ENCODE results near the gene BRD9.

The BRD9 gene

DNA sequence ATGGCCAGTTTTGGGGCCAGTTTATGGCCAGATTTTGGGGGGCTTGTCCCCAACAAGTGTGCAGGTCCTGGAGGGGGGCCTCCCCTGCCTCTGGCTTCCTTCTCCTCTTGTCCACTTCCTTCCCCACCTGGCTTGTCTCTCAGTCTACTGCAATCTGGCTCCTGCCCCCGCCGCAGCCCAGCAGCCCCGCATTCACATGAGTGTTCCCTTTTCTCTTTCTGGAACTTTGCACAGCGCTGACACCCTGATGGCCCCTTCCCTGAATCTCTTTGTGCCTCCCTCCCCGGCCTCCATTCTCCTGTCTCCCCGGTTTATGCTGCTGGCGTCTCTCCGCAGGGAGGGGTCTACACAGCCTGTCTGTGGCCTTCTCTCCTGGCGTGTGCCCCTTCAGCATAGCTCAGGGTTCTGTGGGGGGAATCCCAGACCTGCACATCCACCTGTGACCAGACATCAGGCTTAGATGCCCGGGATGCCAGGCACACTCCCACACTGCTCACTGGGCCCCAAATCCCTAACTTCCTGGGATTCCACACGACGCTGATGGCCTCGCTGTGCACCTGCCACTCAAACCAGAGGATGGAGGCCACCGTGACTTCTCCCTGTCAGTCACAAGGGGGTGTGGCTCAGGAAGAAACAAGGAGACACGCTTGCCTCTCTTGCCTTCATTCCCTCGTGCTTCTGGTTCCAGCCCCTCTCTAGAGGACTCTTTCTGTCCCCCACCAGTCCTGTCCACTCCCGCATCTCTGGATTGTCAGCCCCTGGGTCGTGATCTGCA is 17.6 kb upstream of the BRD9 start:
- H3K4me3 ChIP-seq (ENCODE audit: low read depth, low read length), result no peak overlapping the region
- no peak for DNase-seq (ENCODE audit: low read depth)
- TF ChIP-seq MYC (IDR thresholded peaks at IDR 0.05; ENCODE audit: low read depth, low read length) (no peak), POLR2A (IDR thresholded peaks at IDR 0.05; ENCODE audit: extremely low read depth, insufficient read length) (no peak)
- TF ChIP-seq, protein P1, sequence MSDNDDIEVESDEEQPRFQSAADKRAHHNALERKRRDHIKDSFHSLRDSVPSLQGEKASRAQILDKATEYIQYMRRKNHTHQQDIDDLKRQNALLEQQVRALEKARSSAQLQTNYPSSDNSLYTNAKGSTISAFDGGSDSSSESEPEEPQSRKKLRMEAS (IDR thresholded peaks at IDR 0.05; ENCODE audit: low read depth, low read length), result no peak

DNA sequence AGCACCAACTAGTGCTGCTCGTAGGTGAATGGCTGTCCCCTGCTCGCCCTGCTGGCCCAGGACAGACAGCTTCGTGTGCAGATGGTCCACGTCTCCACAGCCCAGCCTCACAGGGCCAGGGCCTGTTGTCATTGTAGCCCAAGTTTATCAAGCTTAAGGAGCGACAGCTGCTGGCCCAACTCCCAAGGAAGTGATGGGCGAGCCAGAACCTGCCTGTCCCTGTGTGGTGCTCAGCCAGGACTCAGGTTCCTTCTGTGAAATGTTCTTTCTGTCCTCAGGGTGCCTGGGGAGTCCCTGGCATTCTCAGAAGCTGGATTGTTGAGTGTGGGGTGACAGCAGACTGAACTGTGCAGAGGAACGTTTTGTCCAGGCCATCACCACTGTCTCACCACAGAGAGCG is 16.5 kb upstream of the BRD9 start:
- DNase-seq (ENCODE audit: low read depth), result no peak
- H3K4me3 ChIP-seq (ENCODE audit: low read depth, low read length), result no peak overlapping the region
- TF ChIP-seq MYC (IDR thresholded peaks at IDR 0.05; ENCODE audit: low read depth, low read length) (no peak), POLR2A (IDR thresholded peaks at IDR 0.05; ENCODE audit: extremely low read depth, insufficient read length) (no peak)
- TF ChIP-seq, protein P1 (IDR thresholded peaks at IDR 0.05; ENCODE audit: low read depth, low read length), result no peak
- TF ChIP-seq, protein P2, sequence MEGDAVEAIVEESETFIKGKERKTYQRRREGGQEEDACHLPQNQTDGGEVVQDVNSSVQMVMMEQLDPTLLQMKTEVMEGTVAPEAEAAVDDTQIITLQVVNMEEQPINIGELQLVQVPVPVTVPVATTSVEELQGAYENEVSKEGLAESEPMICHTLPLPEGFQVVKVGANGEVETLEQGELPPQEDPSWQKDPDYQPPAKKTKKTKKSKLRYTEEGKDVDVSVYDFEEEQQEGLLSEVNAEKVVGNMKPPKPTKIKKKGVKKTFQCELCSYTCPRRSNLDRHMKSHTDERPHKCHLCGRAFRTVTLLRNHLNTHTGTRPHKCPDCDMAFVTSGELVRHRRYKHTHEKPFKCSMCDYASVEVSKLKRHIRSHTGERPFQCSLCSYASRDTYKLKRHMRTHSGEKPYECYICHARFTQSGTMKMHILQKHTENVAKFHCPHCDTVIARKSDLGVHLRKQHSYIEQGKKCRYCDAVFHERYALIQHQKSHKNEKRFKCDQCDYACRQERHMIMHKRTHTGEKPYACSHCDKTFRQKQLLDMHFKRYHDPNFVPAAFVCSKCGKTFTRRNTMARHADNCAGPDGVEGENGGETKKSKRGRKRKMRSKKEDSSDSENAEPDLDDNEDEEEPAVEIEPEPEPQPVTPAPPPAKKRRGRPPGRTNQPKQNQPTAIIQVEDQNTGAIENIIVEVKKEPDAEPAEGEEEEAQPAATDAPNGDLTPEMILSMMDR (IDR thresholded peaks at IDR 0.05; ENCODE audit: low read depth, low read length), result no peak

DNA sequence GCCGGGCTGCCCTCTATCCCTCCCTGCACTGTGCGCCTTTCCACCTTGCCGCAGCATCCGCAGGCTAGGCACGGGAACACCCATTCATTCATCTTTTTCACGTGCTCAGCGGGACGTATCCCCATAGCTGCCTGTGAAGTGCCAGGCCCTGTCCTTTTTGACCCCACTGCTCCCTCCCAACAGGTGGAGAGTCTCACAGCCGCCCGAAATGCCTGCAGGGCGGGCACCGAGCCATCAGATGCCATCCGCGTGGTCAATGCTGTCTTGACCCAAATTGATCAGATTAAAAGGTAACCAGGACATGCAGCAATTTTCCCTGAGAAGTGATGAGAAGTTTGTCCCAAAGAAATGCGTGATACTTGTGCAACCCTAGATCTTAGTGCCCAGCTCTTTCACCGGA is 15.6 kb upstream of the BRD9 start:
- DNase-seq (ENCODE audit: low read depth), result no peak
- no peak for TF ChIP-seq MYC (IDR thresholded peaks at IDR 0.05; ENCODE audit: low read depth, low read length)
- H3K4me3 ChIP-seq (ENCODE audit: low read depth, low read length), result no peak overlapping the region

DNA sequence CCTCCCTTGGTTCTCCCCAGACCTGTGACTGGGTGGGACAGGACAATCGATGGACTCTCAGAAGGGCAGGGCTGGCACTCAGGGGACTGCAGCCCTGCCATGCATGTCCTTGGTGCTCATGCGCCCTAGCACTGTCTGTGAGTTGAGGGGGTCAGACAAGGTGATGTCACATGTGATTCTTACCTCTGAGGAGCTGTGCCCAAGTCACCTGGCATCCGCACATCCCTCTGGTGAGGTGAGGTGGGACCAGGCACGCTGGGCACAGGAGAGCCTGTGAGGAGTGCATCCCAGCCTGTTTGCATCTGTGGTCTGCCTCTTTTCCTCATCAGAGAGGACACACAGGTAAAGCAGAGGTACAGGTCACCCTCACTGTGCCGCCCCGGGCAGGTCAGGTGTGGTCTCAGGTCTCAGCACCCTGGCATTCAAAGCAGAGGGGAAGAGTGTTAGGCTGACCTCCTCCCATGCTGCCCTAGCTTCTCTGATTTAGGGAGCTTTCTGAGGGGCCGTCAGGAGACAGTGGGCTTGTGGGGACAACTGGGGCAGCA is 14.8 kb upstream of the BRD9 start:
- H3K4me3 ChIP-seq (ENCODE audit: low read depth, low read length), result no peak overlapping the region
- DNase-seq (ENCODE audit: low read depth), result no peak
- TF ChIP-seq, protein P2 (IDR thresholded peaks at IDR 0.05; ENCODE audit: low read depth, low read length), result no peak
- TF ChIP-seq MYC (IDR thresholded peaks at IDR 0.05; ENCODE audit: low read depth, low read length) (no peak), POLR2A (IDR thresholded peaks at IDR 0.05; ENCODE audit: extremely low read depth, insufficient read length) (no peak)
- TF ChIP-seq, protein P1 (IDR thresholded peaks at IDR 0.05; ENCODE audit: low read depth, low read length), result no peak

DNA sequence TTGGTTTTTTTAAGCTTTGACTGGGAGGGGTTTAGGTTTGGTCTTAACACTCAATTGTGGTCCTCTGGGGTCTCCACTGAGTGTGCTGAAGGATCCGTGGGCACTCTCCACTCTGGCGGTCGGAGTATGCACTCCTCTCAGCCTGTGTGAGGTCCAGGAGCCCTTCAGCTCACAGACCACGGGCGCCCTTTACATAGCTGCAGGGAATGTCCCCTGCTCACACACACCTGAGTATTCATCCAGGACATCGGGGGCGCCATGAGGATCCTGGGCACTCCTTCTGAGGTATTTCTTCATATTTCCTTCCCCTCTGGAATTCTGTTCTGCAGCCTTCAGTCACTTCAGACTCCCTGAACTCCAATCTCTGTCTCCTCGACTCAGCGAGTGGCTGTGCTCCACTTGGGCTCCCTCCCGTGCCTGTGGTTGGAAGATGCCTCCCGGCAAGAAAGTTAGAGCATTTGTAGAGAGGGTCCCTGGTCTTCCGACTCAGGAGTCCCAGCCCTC is 12.6 kb upstream of the BRD9 start:
- H3K4me3 ChIP-seq (ENCODE audit: low read depth, low read length), result no peak overlapping the region
- DNase-seq (ENCODE audit: low read depth), result no peak
- TF ChIP-seq POLR2A (IDR thresholded peaks at IDR 0.05; ENCODE audit: extremely low read depth, insufficient read length), result no peak
- TF ChIP-seq, protein P1 (IDR thresholded peaks at IDR 0.05; ENCODE audit: low read depth, low read length), result no peak
- TF ChIP-seq MYC (IDR thresholded peaks at IDR 0.05; ENCODE audit: low read depth, low read length), result no peak
- TF ChIP-seq, protein P2 (IDR thresholded peaks at IDR 0.05; ENCODE audit: low read depth, low read length), result no peak

DNA sequence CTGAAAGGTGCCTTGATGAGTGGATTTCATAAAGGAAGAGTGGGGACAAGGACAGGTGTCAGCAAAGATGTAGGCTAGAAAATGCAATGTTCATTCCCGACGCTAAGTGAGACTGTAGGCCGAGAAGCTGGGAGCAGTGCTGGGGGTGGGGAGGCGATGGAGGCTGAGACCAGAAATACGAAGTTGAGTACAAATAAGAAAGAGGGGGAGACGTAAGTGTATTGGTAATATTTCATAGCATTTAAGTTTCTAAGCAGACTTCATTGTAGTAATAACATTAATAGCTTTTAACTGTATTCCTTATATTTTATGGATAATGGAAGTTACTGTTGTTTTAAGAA is 11.1 kb upstream of the BRD9 start:
- no peak overlapping the region for H3K4me3 ChIP-seq (ENCODE audit: low read depth, low read length)
- TF ChIP-seq MYC (IDR thresholded peaks at IDR 0.05; ENCODE audit: low read depth, low read length) (no peak), POLR2A (IDR thresholded peaks at IDR 0.05; ENCODE audit: extremely low read depth, insufficient read length) (no peak)
- TF ChIP-seq, protein P1 (IDR thresholded peaks at IDR 0.05; ENCODE audit: low read depth, low read length), result no peak
- TF ChIP-seq, protein P2 (IDR thresholded peaks at IDR 0.05; ENCODE audit: low read depth, low read length), result no peak
- DNase-seq (ENCODE audit: low read depth), result no peak

Measured in NB4 (cell line).